H1 (cell line): ENCODE measurements around the gene DYNC2H1.

Experiments used
- CTCF ChIP-seq, 3 experiments: IDR thresholded peaks; 1 replicate in 2 of 3; 2 replicates in 1 of 3; pipeline versions ENCODE4 v1.5.1 to v1.6.1; 2011; ENCODE audit warnings: low read length in 3 of 3, mild to moderate bottlenecking in 3 of 3, inconsistent platforms in 2 of 3, low read depth in 1 of 3, moderate library complexity in 1 of 3; ENCODE audit not compliant: insufficient read depth in 1 of 3; ENCODE audit errors: control extremely low read depth in 1 of 3
- EP300 ChIP-seq, 2 experiments: IDR thresholded peaks; 1 replicate in 1 of 2; 2 replicates in 1 of 2; pipeline ENCODE4 v1.6.1; 2011 to 2012; ENCODE audit warnings: low read depth in 2 of 2, low read length in 2 of 2, mild to moderate bottlenecking in 2 of 2, borderline replicate concordance in 1 of 2, inconsistent platforms in 1 of 2, moderate library complexity in 1 of 2
- JUN ChIP-seq: IDR thresholded peaks from 2 replicates; pipeline ENCODE4 v1.6.1; 2011; ENCODE audit warnings: low read depth, mild to moderate bottlenecking, improper control_type of control experiment, low read length
- NRF1 ChIP-seq: IDR thresholded peaks from 2 replicates; pipeline ENCODE4 v1.6.1; 2011; ENCODE audit warnings: mild to moderate bottlenecking, low read depth, low read length, improper control_type of control experiment
- POLR2AphosphoS5 ChIP-seq: IDR thresholded peaks from 2 replicates; pipeline ENCODE4 v1.6.1; 2011; ENCODE audit warnings: low read depth, low read length
- SIRT6 ChIP-seq: IDR thresholded peaks from one replicate; pipeline ENCODE4 v1.7.1; 2012; ENCODE audit warnings: low read length, inconsistent platforms
- SP1 ChIP-seq: IDR thresholded peaks from 2 replicates; pipeline ENCODE4 v1.6.1; 2011; ENCODE audit warnings: low read depth, low read length

GRCh38 chr11:103406357-103406756 lies 297.1 kb downstream of the DYNC2H1 start:
- TF ChIP-seq JUN (no peak), SIRT6 (no peak), SP1 (no peak), EP300 (IDR thresholded peaks at IDR 0.05; ENCODE audit: borderline replicate concordance in 1 of 2, low read depth in 2 of 2, low read length in 2 of 2) (no peak), CTCF (IDR thresholded peaks at IDR 0.05; ENCODE audit: control extremely low read depth in 1 of 3, insufficient read depth in 1 of 3, low read depth in 1 of 3, low read length in 3 of 3) (no peak), POLR2AphosphoS5 (no peak), NRF1 (no peak)
